Cardiac septum (tissue), 1 donor: ENCODE measurements around the gene LIPT2. TPM values are rescaled to one million over a fixed set of nuclear protein-coding genes. Genes with fewer than 3 reads are reported as not detected.

Experiments used
- DNase-seq: peaks from one replicate; pipeline ENCODE4 v3.0.0-alpha.2; 2020; ENCODE audit warnings: low spot score
- intact Hi-C: fragments of 100-400 bp; cut with DNase I; formaldehyde crosslinking; loops from one replicate; pipeline ENCODE4 v1.14.0; 2022
- total RNA-seq: library from RNA; stranded (reverse); fragmentation: NEBNext Ultra II Directional; extraction: Animal tissue kit (Norgen Biotek cat#: 25700); gene quantifications from one replicate; pipeline ENCODE4 v1.2.1, GENCODE V29; 2021
- donor health status: DM: no; HTN: no; CAD: no.

The LIPT2 gene
- total RNA-seq, 1 donor from 2014 or later, result 1.8 TPM

- intact Hi-C loops, result no loop called here
- no peak for DNase-seq
Observed at GRCh38 chr11:74506823-74507222, 13.3 kb upstream of the LIPT2 start.

GRCh38 chr11:74505911-74506310, 12.4 kb upstream of the LIPT2 start:
- intact Hi-C loops, result no loop called here
- no peak for DNase-seq

GRCh38 chr11:74504100-74504691, 10.7 kb upstream of the LIPT2 start:
- intact Hi-C loops, result no loop called here
- no peak for DNase-seq

GRCh38 chr11:74494916-74495315, 1.4 kb upstream of the LIPT2 start:
- intact Hi-C loops, result no loop called here
- no peak for DNase-seq

- intact Hi-C loops, result loop anchor here (2.0 kb wide), 1 partner anchor 97 kb away; no protein-coding TSS in a partner anchor
- no peak for DNase-seq
Observed at GRCh38 chr11:74493791-74494630, 487 bp upstream of the LIPT2 start.

- intact Hi-C loops, result loop anchor here (2.0 kb wide), 1 partner anchor 99 kb away; no protein-coding TSS in a partner anchor
- no peak for DNase-seq
Observed at GRCh38 chr11:74492084-74492483, 1.4 kb downstream of the LIPT2 start.

- intact Hi-C loops, result no loop called here
- DNase-seq, result no peak
Observed at GRCh38 chr11:74490941-74491340, 2.6 kb downstream of the LIPT2 start.

- no peak for DNase-seq
- intact Hi-C loops, result no loop called here
Observed at GRCh38 chr11:74487875-74488274, 5.6 kb downstream of the LIPT2 start.

- no peak for DNase-seq
- intact Hi-C loops, result no loop called here
Observed at GRCh38 chr11:74485868-74486267, 7.7 kb downstream of the LIPT2 start.

GRCh38 chr11:74480688-74481417, 12.7 kb downstream of the LIPT2 start:
- intact Hi-C loops, result no loop called here
- no peak for DNase-seq

GRCh38 chr11:74479732-74480123, 13.8 kb downstream of the LIPT2 start:
- intact Hi-C loops, result no loop called here
- no peak for DNase-seq

GRCh38 chr11:74478877-74479731, 14.4 kb downstream of the LIPT2 start:
- no peak for DNase-seq
- intact Hi-C loops, result no loop called here

- DNase-seq, result no peak
- intact Hi-C loops, result no loop called here
Observed at GRCh38 chr11:74476536-74476935, 17.0 kb downstream of the LIPT2 start.

- no peak for DNase-seq
- intact Hi-C loops, result no loop called here
Observed at GRCh38 chr11:74474316-74474715, 19.2 kb downstream of the LIPT2 start.

GRCh38 chr11:74473382-74474173, 19.9 kb downstream of the LIPT2 start:
- intact Hi-C loops, result no loop called here

GRCh38 chr11:74471668-74472429, 21.7 kb downstream of the LIPT2 start:
- intact Hi-C loops, result no loop called here
- no peak for DNase-seq

More at GRCh38 chr11:74473382-74474173, 19.9 kb downstream of the LIPT2 start:
- no peak for DNase-seq

- intact Hi-C loops, result no loop called here
- no peak for DNase-seq
Observed at GRCh38 chr11:74471037-74471436, 22.5 kb downstream of the LIPT2 start.

GRCh38 chr11:74470526-74470925, 23.0 kb downstream of the LIPT2 start:
- no peak for DNase-seq
- intact Hi-C loops, result no loop called here
